SK-N-MC (cell line): ENCODE data around the gene ZZZ3.

Experiments
- EZH2 ChIP-seq: fragments of 200-600 bp; sonication (generic); IDR thresholded peaks from one replicate; pipeline ENCODE4 v1.6.1; 2017; ENCODE audit warnings: antibody characterized with exemption
- POLR2AphosphoS5 ChIP-seq: IDR thresholded peaks from 2 replicates; pipeline ENCODE4 v1.6.1; 2012; ENCODE audit warnings: mild to moderate bottlenecking, low read depth, low read length, borderline replicate concordance

GRCh38 chr1:77670330-77670729 lies 12.1 kb downstream of the ZZZ3 start:
- TF ChIP-seq POLR2AphosphoS5 (no peak), EZH2 (no peak)
